K562 (cell line): ENCODE results near the gene OGFR. TPM values are rescaled to one million over a fixed set of nuclear protein-coding genes. Genes with fewer than 3 reads are reported as not detected.

Source experiments
- ATF7 ChIP-seq: fragments of 450-650 bp; IDR thresholded peaks from 2 replicates; pipeline ENCODE4 v1.7.1; 2014; ENCODE audit warnings: mild to moderate bottlenecking, moderate library complexity
- BDP1 ChIP-seq: IDR thresholded peaks from 3 replicates; pipeline ENCODE4 v1.6.1; 2011; ENCODE audit not compliant: insufficient read length, insufficient read depth
- BMI1 ChIP-seq: fragments of 150-350 bp; IDR thresholded peaks from 2 replicates; pipeline ENCODE4 v1.6.1; 2014; ENCODE audit warnings: low read length
- ETV5 ChIP-seq: sonication (generic); formaldehyde crosslinking; IDR thresholded peaks from 2 replicates; pipeline ENCODE4 v1.4.0; 2020; ENCODE audit warnings: low read depth, mild to moderate bottlenecking, missing genetic modification reagents
- HDAC8 ChIP-seq: fragments of 450-650 bp; IDR thresholded peaks from 2 replicates; pipeline ENCODE4 v1.6.1; 2016; ENCODE audit warnings: mild to moderate bottlenecking, missing genetic modification characterization, moderate library complexity, missing compliant biosample characterization
- KLF13 ChIP-seq: fragments of 450-650 bp; IDR thresholded peaks from 2 replicates; pipeline ENCODE4 v1.6.1; 2016; ENCODE audit warnings: missing genetic modification characterization, low read depth, mild to moderate bottlenecking, missing compliant biosample characterization, moderate library complexity, borderline replicate concordance
- MAX ChIP-seq: sonication (generic); formaldehyde crosslinking; IDR thresholded peaks from 2 replicates; pipeline ENCODE4 v1.9.0; 2022; ENCODE audit warnings: mild to moderate bottlenecking, missing genetic modification reagents
- MXD1 ChIP-seq: fragments of 250-450 bp; sonication (Bioruptor Pico); IDR thresholded peaks from 2 replicates; pipeline ENCODE4 v1.8.0; 2021; ENCODE audit warnings: borderline replicate concordance, mild to moderate bottlenecking, moderate library complexity; ENCODE audit not compliant: poor library complexity, severe bottlenecking
- NCOR1 ChIP-seq: fragments of 450-650 bp; IDR thresholded peaks from 2 replicates; pipeline ENCODE4 v1.6.1; 2016; ENCODE audit warnings: mild to moderate bottlenecking, moderate library complexity
- NFIX ChIP-seq: fragments of 250-450 bp; sonication (Bioruptor Pico); IDR thresholded peaks from 2 replicates; pipeline ENCODE4 v1.4.0; 2020; ENCODE audit warnings: low read depth, mild to moderate bottlenecking, moderate library complexity
- NR4A1 ChIP-seq, 2 experiments: fragments of 250-450 bp in 1 of 2; fragments of 450-650 bp in 1 of 2; sonication (Bioruptor Pico) in 1 of 2; IDR thresholded peaks; 2 replicates each; pipeline versions ENCODE4 v1.4.0 to v1.6.1; 2016 to 2020; ENCODE audit warnings: mild to moderate bottlenecking in 2 of 2, missing compliant biosample characterization in 1 of 2, missing genetic modification characterization in 1 of 2, moderate library complexity in 1 of 2
- NUFIP1 ChIP-seq: fragments of 450-650 bp; IDR thresholded peaks from 2 replicates; pipeline ENCODE4 v1.6.1; 2018; ENCODE audit not compliant: partially characterized antibody
- PHF8 ChIP-seq: fragments of 200-600 bp; sonication (generic); IDR thresholded peaks from 2 replicates; pipeline ENCODE4 v1.6.1; 2012; ENCODE audit warnings: mixed run types, mild to moderate bottlenecking, inconsistent platforms, low read length, moderate library complexity, borderline replicate concordance
- POLR3A ChIP-seq: IDR thresholded peaks from 2 replicates; pipeline ENCODE4 v1.6.1; 2011; ENCODE audit warnings: borderline replicate concordance, mild to moderate bottlenecking, moderate library complexity; ENCODE audit not compliant: insufficient read length, insufficient read depth; ENCODE audit errors: extremely low read depth
- RBM14 ChIP-seq: fragments of 200-400 bp; formaldehyde crosslinking; IDR thresholded peaks from 2 replicates; pipeline ENCODE4 v1.6.1; 2018; ENCODE audit warnings: low read depth, mild to moderate bottlenecking, low read length, moderate library complexity, borderline replicate concordance; ENCODE audit not compliant: insufficient read depth
- RHOXF2B ChIP-seq: fragments of 250-450 bp; sonication (Bioruptor Pico); conservative IDR thresholded peaks from 2 replicates; pipeline ENCODE4 v1.5.1; 2021
- SIN3B ChIP-seq: fragments of 450-650 bp; IDR thresholded peaks from 2 replicates; pipeline ENCODE4 v1.6.1; 2017; ENCODE audit warnings: low read depth, mild to moderate bottlenecking, moderate library complexity
- SMC3 ChIP-seq: conservative IDR thresholded peaks from 2 replicates; pipeline ENCODE4 v1.6.1; 2011; ENCODE audit warnings: low read depth, low read length, improper control_type of control experiment; ENCODE audit not compliant: insufficient read depth
- TGIF2 ChIP-seq: sonication (generic); formaldehyde crosslinking; IDR thresholded peaks from 2 replicates; pipeline ENCODE4 v1.8.1; 2022; ENCODE audit warnings: mild to moderate bottlenecking, missing genetic modification reagents, moderate library complexity
- ZFP91 ChIP-seq: sonication (generic); formaldehyde crosslinking; IDR thresholded peaks from 2 replicates; pipeline ENCODE4 v1.8.0; 2022; ENCODE audit warnings: mild to moderate bottlenecking, missing genetic modification reagents
- ZNF12 ChIP-seq: sonication (generic); formaldehyde crosslinking; IDR thresholded peaks from 2 replicates; pipeline ENCODE4 v1.4.0; 2020; ENCODE audit warnings: mild to moderate bottlenecking, missing genetic modification reagents
- ZNF253 ChIP-seq: fragments of 250-450 bp; sonication (Bioruptor Pico); conservative IDR thresholded peaks from 2 replicates; pipeline ENCODE4 v1.6.1; 2021; ENCODE audit warnings: mild to moderate bottlenecking
- polyA plus RNA-seq, 8 experiments: library from polyadenylated mRNA; depleted of rRNA in 4 of 8; stranded (reverse) in 5 of 8; unstranded in 3 of 8; fragments of >200 nt; fragmentation: Nextera tagmentation in 2 of 8; fragmentation: Illumina TruSeq in 1 of 8; extraction: Ambion mirVana in 2 of 8; extraction: Trizol in 1 of 8; gene quantifications; 2 replicates each; pipeline versions ENCODE4 v1.2.1 to v1.2.3, GENCODE V29; 2011 to 2014; ENCODE audit warnings: inconsistent platforms in 1 of 8, missing spikeins in 1 of 8
- total RNA-seq, 7 experiments: library from RNA; depleted of rRNA in 6 of 7; stranded (reverse); fragments of >200 nt in 6 of 7; fragmentation: Illumina TruSeq in 2 of 7; extraction: Trizol in 2 of 7; gene quantifications; 2 replicates each; pipeline versions ENCODE4 v1.2.1 to v1.2.3, GENCODE V29; 2011 to 2021; ENCODE audit warnings: low replicate concordance in 1 of 7
- TF ChIP-seq, protein P1 (sequence below): fragments of 250-450 bp; sonication (Bioruptor Pico); IDR thresholded peaks from 2 replicates; pipeline ENCODE4 v1.9.0; 2021; ENCODE audit warnings: mild to moderate bottlenecking
- TF ChIP-seq, protein P2 (sequence below): fragments of 250-450 bp; sonication (Bioruptor Pico); IDR thresholded peaks from 2 replicates; pipeline ENCODE4 v1.5.0; 2020; ENCODE audit warnings: mild to moderate bottlenecking, borderline replicate concordance

Gene OGFR
- total and polyA plus RNA-seq, 9 of the 15 experiments (the other 6 are each of a cell fraction or from before 2014, with no cell fraction given): 0.39 to 56.3 (median 17.5) TPM

GRCh38 chr20:62794007-62794724 lies 10.5 kb upstream of the OGFR start (continued):
- no peak for TF ChIP-seq NFIX (CRISPR knock-in tag)
- TF ChIP-seq ETV5: no peak
- no peak for TF ChIP-seq SMC3
- TF ChIP-seq ZFP91 (CRISPR knock-in tag): no peak
- no peak for TF ChIP-seq ZNF12 (CRISPR knock-in tag)
- TF ChIP-seq BMI1: no peak
- no peak for TF ChIP-seq ZNF253 (CRISPR knock-in tag)
- TF ChIP-seq, protein P1, sequence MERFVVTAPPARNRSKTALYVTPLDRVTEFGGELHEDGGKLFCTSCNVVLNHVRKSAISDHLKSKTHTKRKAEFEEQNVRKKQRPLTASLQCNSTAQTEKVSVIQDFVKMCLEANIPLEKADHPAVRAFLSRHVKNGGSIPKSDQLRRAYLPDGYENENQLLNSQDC (CRISPR knock-in tag): no peak
- no peak; the same call in 1 of the 2 replicates for TF ChIP-seq MAX (CRISPR knock-in tag)
- TF ChIP-seq PHF8: peak; percentile 77
- TF ChIP-seq SIN3B: no peak
- TF ChIP-seq ATF7: no peak
- no peak for TF ChIP-seq NCOR1
- no peak for TF ChIP-seq RBM14
- no peak for TF ChIP-seq NR4A1 (CRISPR knock-in tag; IDR thresholded peaks at IDR 0.05)
- TF ChIP-seq NR4A1 (tag; IDR thresholded peaks at IDR 0.05): no peak
- TF ChIP-seq HDAC8: no peak
- no peak for TF ChIP-seq NUFIP1
- TF ChIP-seq BDP1: no peak
- TF ChIP-seq MXD1 (CRISPR knock-in tag): no peak
- TF ChIP-seq RHOXF2B: no peak
- TF ChIP-seq, protein P2, sequence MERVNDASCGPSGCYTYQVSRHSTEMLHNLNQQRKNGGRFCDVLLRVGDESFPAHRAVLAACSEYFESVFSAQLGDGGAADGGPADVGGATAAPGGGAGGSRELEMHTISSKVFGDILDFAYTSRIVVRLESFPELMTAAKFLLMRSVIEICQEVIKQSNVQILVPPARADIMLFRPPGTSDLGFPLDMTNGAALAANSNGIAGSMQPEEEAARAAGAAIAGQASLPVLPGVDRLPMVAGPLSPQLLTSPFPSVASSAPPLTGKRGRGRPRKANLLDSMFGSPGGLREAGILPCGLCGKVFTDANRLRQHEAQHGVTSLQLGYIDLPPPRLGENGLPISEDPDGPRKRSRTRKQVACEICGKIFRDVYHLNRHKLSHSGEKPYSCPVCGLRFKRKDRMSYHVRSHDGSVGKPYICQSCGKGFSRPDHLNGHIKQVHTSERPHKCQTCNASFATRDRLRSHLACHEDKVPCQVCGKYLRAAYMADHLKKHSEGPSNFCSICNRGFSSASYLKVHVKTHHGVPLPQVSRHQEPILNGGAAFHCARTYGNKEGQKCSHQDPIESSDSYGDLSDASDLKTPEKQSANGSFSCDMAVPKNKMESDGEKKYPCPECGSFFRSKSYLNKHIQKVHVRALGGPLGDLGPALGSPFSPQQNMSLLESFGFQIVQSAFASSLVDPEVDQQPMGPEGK (CRISPR knock-in tag): no peak
- TF ChIP-seq KLF13 (tag): no peak
- no peak for TF ChIP-seq TGIF2 (CRISPR knock-in tag)
- no peak for TF ChIP-seq POLR3A
